GM21619 (cell line): Measurements from ENCODE around the gene FCF1.
"Not testable (repeated sequence)": the region's sequence is repeated elsewhere in the genome, so short reads cannot be mapped to it uniquely, and the experiment has no call there.

ENCODE experiments used
- ATAC-seq: cut with Tn5 transposase; IDR thresholded peaks from one replicate; pipeline ENCODE4 v1.9.1; 2021; ENCODE audit not compliant: unreplicated experiment

The FCF1 gene

GRCh38 chr14:74697976-74698375 lies 15.0 kb upstream of the FCF1 start:
- ATAC-seq = no peak

- ATAC-seq = no peak
These were observed 14.5 kb upstream of the FCF1 start for GRCh38 chr14:74698465-74698864.

- no peak for ATAC-seq
These were observed 10.7 kb upstream of the FCF1 start for GRCh38 chr14:74702293-74702692.

GRCh38 chr14:74703043-74703442 lies 9.9 kb upstream of the FCF1 start:
- ATAC-seq = no peak

GRCh38 chr14:74704656-74705055 lies 8.3 kb upstream of the FCF1 start:
- no peak for ATAC-seq

GRCh38 chr14:74705613-74706500 lies 7.1 kb upstream of the FCF1 start:
- ATAC-seq = no peak

GRCh38 chr14:74710480-74710879 lies 2.5 kb upstream of the FCF1 start:
- ATAC-seq = no peak

GRCh38 chr14:74711651-74712050 lies 1.3 kb upstream of the FCF1 start:
- ATAC-seq = no peak

GRCh38 chr14:74713395-74713735 lies 421 bp downstream of the FCF1 start:
- no peak for ATAC-seq

GRCh38 chr14:74720526-74720925 lies 7.6 kb downstream of the FCF1 start:
- ATAC-seq = no peak

GRCh38 chr14:74723134-74723533 lies 10.2 kb downstream of the FCF1 start:
- no peak for ATAC-seq

- no peak for ATAC-seq
These were observed 19.4 kb downstream of the FCF1 start for GRCh38 chr14:74732387-74732786.

- no peak for ATAC-seq
These were observed 20.3 kb downstream of the FCF1 start for GRCh38 chr14:74733221-74733620.

GRCh38 chr14:74735125-74735524 lies 22.2 kb downstream of the FCF1 start:
- ATAC-seq = no peak

- no peak for ATAC-seq
These were observed 24.9 kb downstream of the FCF1 start for GRCh38 chr14:74737753-74738325.

- no peak for ATAC-seq
These were observed 26.5 kb downstream of the FCF1 start for GRCh38 chr14:74739293-74740030.

- no peak for ATAC-seq
These were observed 34.3 kb downstream of the FCF1 start for GRCh38 chr14:74747237-74747636.

- ATAC-seq = no peak
These were observed 41.2 kb downstream of the FCF1 start for GRCh38 chr14:74754157-74754556.

GRCh38 chr14:74754899-74755298 lies 42.0 kb downstream of the FCF1 start:
- ATAC-seq = no peak

- ATAC-seq = no peak
These were observed 43.4 kb downstream of the FCF1 start for GRCh38 chr14:74756326-74756725.

- ATAC-seq = not testable (repeated sequence)
These were observed 45.6 kb downstream of the FCF1 start for GRCh38 chr14:74758505-74758904.
